ENCODE measurements around the gene LST1.
"Not testable (repeated sequence)": the region's sequence is repeated elsewhere in the genome, so short reads cannot be mapped to it uniquely, and the experiment has no call there.

Gene LST1

DNA sequence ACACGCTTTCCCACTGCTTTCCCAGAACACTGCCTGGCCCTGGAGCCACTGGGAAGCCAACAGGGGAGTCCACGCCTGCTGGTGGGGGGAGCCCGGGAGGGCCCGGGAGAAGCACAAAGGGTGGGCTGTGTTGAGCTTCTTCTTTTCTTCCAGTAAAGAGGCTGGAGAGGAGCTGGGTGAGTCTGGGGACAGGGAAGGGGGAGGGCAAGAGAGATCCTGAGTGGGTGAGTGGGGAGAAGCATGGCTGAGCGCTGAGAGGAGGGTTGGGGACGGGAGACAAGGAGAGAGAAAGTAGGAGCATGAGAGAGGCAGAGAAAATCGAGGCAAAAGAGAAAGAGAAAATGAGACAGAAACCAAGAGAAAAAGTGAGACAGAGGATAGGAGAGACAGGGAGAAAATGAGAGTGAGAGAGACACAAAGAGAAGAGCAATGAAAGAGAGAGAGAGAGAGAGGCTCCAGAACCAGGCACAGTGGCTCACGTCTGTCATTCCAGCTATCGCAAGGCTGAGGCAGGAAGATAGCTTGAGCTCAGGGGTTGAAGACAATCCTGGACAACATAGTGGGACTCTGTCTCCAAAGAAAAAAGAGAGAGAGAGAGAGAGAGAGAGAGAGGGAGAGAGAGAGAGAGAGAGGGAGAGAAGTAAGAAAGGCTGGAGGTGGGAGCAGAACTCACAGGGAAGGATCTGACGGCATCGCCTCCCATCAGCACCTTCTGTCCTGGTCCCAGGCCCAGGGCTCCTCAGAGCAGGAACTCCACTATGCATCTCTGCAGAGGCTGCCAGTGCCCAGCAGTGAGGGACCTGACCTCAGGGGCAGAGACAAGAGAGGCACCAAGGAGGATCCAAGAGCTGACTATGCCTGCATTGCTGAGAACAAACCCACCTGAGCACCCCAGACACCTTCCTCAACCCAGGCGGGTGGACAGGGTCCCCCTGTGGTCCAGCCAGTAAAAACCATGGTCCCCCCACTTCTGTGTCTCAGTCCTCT is 2.0 kb downstream of the LST1 start:
- H3K27me3 Mint-ChIP-seq, result no peaks in the 10 kb centered on the region
- no peak for ATAC-seq
- H3K4me3 Mint-ChIP-seq, result peak overlapping the region; percentile 82 to 88
- H3K27ac Mint-ChIP-seq, result peak overlapping the region; percentile 79 to 93
- H3K4me1 Mint-ChIP-seq, result peaks cover 66% of the 10 kb centered on the region
- no peak for DNase-seq
- H3K9me3 Mint-ChIP-seq, result no peaks in the 10 kb centered on the region

DNA sequence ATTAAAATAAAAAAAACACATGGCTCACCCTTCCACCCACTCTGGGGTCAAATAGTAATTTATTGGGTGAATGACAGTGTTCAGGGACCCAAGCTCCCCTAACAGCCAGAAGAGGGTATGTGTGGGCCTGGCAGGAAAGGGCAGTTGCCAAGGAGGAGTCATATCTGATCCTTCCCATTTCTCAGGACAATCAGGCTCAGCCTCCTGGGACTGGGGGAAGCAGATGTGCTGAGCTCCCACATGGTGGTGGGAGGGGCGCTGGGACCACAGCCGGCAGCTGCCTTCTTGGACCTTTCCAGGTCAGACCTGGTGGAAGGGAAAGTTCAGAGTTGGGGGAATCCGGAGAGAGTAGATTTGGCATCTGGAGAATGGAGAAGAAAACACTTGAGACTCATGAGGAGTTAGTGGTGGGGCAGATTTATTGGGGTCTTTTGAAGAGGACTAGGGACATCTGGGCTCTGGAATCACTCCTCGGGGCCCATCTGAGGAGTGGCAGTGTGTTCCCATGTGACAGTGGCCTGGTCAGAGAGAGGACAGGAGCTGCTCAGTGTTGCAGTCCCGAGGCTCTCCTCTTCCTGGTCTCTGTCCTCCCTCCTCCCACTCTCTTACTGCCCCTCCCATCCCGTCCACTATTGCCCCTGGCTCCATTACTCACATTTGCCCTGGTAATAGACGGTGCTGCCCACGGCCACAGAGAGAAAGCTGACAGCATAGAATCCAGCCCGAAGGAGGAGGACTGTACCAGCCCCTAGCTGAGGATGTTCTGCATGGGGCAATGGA is 3.0 kb downstream of the LST1 start:
- ATAC-seq (no peak), DNase-seq (no peak)
- H3K4me1 Mint-ChIP-seq, result peaks cover 72% of the 10 kb centered on the region
- peak overlapping the region in 1 of 2 donors; percentile 46 for H3K27ac Mint-ChIP-seq
- H3K27me3 Mint-ChIP-seq, result no peaks in the 10 kb centered on the region
- peak overlapping the region in 1 of 2 donors; percentile 56 for H3K4me3 Mint-ChIP-seq
- no peaks in the 10 kb centered on the region for H3K9me3 Mint-ChIP-seq

DNA sequence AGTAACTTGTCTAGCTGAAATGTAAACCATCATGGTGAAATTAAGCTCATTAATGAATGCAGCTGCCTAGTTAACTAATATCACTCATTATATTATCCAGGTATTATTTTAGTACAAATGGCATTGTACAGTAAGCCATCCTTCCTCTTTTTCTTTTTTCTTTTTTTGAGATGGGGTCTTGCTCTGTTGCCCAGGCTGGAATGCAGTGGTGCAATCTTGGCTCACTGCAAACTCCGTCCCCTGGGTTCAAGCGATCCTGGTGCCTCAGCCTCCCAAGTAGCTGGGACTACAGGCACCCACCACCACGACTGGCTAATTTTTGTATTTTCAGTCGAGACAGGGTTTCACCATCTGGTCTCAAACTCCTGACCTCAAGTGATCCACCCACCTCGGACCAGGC is 4.6 kb downstream of the LST1 start:
- H3K9me3 Mint-ChIP-seq, H3K4me3 Mint-ChIP-seq, ATAC-seq, H3K27me3 Mint-ChIP-seq, DNase-seq, H3K27ac Mint-ChIP-seq: not testable (repeated sequence)
- H3K4me1 Mint-ChIP-seq, result peaks cover 74% of the 10 kb centered on the region

DNA sequence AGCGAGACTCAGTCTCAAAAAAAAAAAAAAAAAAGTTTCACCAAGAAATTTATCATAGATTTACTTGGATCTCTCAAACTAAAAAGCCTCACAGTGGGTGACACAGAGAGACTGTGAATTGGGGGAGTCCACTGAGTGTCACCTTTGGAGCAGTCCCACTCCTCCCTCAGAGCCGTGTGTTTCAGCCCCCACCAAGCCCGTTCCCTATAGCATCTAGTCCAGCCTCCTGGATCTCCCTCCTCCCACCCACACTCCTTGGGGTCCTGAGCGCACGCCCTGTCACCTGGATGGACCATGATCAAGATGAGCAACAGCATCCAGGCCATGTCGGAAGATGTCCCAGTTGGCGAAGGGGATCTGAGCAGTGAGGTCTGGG is 6.3 kb downstream of the LST1 start:
- no peaks in the 10 kb centered on the region for H3K9me3 Mint-ChIP-seq
- DNase-seq, result no peak
- peak; percentile 2 for ATAC-seq
- H3K4me3 Mint-ChIP-seq, result peak overlapping the region; percentile 76 to 78
- peak overlapping the region; percentile 83 to 85 for H3K27ac Mint-ChIP-seq
- no peaks in the 10 kb centered on the region for H3K27me3 Mint-ChIP-seq
- H3K4me1 Mint-ChIP-seq, result peaks cover 69% of the 10 kb centered on the region

DNA sequence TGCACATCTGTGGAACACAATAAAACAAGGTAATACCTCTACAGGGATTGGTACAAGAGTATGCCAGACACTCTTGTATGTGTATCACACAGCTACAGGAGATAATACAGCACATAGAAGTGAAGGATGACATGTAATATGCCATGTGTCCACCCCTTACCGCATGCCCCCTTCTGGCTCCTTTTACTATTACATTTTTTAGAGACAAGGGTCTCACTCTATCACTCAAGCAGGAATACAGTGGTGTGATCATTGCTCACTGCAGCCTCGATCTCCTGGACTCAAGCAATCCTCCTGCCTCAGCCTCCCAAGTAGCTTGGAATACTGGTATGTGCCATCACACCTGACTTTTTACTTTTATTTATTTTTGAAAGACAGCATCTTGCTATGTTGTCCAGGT is 10.9 kb downstream of the LST1 start:
- DNase-seq (peak in 1 of 2 donors; percentile 43), ATAC-seq (peak; percentile 80)
- no peaks in the 10 kb centered on the region for H3K27me3 Mint-ChIP-seq
- peaks cover 56% of the 10 kb centered on the region for H3K4me1 Mint-ChIP-seq
- H3K4me3 Mint-ChIP-seq, result no peak overlapping the region
- no peaks in the 10 kb centered on the region for H3K9me3 Mint-ChIP-seq
- no peak overlapping the region for H3K27ac Mint-ChIP-seq

DNA sequence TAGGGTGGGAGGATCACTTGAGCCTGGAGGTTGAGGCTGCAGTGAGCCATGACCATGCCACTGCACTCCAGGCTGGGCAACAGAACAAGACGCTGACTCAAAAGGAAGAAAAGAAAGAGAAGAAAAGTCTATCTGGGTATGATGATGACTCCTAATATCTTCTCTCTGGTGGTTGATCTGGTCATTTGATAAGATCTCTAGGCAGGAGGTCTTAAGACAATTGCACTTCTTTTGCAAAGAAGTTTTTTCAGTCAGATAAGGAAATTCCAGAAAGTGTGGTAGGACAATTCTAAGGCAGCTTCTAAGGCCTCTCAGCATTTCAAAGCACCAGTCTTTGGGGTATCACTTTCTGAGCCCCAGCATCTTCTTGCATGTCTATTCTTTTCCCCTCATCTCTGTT is 21.2 kb downstream of the LST1 start:
- ATAC-seq (no peak), DNase-seq (no peak)
- no peaks in the 10 kb centered on the region for H3K9me3 Mint-ChIP-seq
- H3K4me3 Mint-ChIP-seq, result no peak overlapping the region
- H3K27me3 Mint-ChIP-seq, result no peaks in the 10 kb centered on the region
- H3K4me1 Mint-ChIP-seq, result no peaks in the 10 kb centered on the region
- no peak overlapping the region for H3K27ac Mint-ChIP-seq

DNA sequence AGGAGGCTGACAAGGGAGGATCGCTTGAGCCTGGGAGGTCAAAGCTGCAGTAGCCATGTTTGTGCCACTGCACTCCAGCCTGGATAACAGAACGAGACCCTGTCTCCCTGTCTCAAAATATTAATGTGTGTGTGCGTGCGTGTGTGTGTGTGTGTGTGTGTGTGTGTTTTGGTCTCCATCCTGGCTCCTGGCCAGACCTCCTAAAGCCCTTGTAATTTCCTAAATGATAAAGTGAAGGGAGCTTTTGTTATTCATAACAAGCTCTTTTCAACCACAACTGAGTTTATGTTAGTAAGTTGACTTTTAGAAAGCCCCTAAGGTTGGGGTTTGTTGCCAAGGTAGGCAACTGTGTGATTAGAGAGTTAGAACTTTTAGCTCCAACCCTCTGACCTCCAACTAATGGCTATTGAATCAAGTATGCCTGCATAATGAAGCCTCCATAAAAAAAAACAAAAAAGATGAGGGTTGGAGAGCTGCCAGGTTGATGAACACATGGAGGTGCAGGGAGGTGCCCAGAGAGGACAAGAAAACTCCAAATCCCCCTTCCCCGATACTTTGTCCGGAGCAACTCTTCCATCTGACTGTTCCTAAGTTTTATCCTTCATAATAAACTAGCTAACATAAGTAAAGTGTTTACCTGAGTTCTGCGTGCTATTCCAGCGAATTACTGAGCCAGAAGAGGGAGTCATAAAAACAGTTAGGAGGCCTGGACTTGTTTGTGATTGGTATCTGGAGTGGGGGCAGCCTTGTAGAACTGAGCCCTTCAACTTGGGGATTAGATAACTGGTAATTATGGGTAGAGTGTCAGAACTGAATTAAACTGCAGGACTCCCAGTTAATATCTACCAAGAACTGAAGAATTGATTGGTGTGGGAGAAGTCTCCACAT is 23.7 kb downstream of the LST1 start:
- Mint-ChIP-seq H3K27ac (no peak overlapping the region), H3K27me3 (no peaks in the 10 kb centered on the region), H3K4me3 (no peak overlapping the region), H3K4me1 (peaks cover 9% of the 10 kb centered on the region), H3K9me3 (no peaks in the 10 kb centered on the region)
- DNase-seq (no peak), ATAC-seq (no peak)

DNA sequence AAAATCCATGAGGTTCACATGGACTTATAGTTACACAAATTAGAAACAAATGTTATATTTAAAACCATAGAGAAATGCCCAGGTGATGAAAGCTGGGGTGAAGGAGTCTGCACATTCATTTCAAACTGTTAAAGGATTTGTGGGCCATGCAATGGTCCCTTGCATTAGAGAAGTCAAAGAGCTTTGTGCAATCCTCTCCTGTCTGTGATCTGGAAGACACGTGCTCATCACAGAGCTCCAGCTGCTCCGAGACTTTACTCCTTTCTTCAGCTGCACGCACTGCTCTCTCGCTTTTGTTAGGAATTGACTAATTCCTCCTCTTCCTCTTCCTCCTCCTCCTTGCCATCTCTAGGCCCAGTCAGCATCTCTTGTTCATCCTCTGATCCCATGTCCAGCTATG is 24.9 kb downstream of the LST1 start:
- no peak overlapping the region for H3K27ac Mint-ChIP-seq

DNA sequence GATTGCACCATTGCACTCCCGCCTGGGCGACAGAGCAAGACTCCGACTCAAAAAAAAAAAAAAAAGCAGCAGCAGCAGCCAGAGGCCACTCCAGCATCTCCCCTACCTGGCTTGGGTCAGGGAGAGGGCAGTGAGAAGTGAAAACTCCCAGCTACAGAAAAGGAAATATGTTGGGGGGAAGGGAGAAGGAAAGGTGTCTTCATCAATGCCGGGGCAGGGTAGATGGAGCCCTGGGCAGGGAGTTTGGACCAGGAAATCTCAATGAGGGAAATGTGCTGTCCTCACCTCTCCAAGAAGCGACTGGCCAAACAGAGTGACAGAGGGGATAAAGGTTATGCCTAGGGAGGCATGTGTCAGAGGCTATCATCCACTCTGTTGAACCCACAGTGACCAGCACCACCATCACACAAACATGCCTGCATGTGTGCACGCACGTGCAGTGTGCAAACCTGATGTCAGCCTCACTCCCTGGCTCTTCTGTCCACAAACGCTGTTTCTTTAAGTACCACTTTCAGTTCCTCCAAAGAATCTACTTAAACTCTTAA is 28.1 kb downstream of the LST1 start:
- DNase-seq, result no peak
- Mint-ChIP-seq H3K27ac (no peak overlapping the region), H3K27me3 (no peaks in the 10 kb centered on the region), H3K4me1 (peaks cover 52% of the 10 kb centered on the region), H3K4me3 (no peak overlapping the region), H3K9me3 (no peaks in the 10 kb centered on the region)
- ATAC-seq, result no peak

More for the DNA sequence above, 24.9 kb downstream of the LST1 start:
- DNase-seq (no peak), ATAC-seq (no peak)
- H3K27me3 Mint-ChIP-seq, result no peaks in the 10 kb centered on the region
- H3K9me3 Mint-ChIP-seq, result no peaks in the 10 kb centered on the region
- peaks cover 21% of the 10 kb centered on the region for H3K4me1 Mint-ChIP-seq
- no peak overlapping the region for H3K4me3 Mint-ChIP-seq

DNA sequence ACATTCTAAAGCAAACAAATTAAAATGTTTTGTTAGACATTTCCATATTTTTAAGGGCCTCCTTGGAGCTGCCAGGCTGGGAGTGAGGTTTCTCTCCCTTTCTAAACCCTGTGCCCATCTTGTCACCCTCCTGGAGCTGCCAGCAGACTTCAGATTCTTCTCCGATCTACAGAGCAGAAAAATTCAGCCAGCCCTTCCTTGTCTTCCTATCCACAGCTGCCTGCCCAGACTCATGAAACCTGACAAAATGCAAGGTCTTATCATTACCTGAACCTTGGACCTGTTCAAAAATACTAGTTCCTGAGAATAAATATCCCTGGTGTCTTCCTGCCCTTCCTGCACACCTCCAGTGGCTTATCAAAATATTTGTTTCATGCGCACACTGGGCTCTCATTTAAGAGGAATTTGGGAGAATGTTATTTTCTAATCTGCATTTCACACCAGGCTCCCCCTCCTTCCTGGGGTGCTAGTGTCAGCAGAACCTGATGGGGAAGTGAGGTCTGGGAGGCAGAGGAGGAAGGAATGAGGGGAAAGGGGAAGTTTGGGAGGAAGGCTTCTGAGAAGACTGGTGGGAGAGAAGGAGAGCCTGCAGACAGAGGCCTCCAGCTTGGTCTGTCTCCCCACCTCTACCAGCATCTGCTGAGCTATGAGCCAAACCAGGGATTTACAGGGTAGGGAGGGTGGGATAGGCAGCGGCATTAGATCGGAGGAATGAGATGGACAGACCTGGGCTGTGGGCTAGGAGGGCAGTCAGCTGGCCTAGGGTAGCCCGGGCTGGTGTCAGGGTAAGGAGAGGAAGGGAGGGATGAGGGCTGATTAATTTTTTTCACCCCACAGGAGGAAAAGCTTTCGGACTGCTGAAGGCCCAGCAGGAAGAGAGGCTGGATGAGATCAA is 28.9 kb downstream of the LST1 start, which contains the start of gene AIF1:
Gene AIF1 (plus strand): TSS at position 551 of the 895 bp plus-strand sequence. CDS start 96 bp downstream, at position 647.
- DNase-seq (no peak), ATAC-seq (no peak)
- H3K27me3 Mint-ChIP-seq, result no peaks in the 10 kb centered on the region

DNA sequence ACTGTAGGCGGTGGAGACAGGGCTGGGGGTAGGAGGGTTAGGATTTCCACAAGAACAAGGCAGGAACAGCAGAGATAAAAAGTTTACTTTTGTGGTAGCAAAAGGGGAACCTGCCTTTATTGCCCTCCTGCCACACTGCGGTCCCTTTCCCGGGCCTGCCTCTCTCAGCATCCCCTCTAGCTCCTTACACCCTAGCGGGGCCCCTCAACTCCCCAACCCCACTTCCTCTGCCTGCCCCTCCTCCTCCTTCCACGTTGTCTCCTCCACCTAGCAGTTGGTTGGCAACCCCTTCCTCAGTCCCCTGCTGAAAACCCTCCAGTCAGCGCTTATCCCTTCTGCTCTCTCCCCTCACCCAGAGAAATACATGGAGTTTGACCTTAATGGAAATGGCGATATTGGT is 29.7 kb downstream of the LST1 start:
- no peaks in the 10 kb centered on the region for H3K27me3 Mint-ChIP-seq
- DNase-seq (peak; percentile 28 to 57), ATAC-seq (no peak)
- peaks cover 52% of the 10 kb centered on the region for H3K4me1 Mint-ChIP-seq
- peak overlapping the region; percentile 89 to 96 for H3K4me3 Mint-ChIP-seq
- no peaks in the 10 kb centered on the region for H3K9me3 Mint-ChIP-seq
- peak overlapping the region; percentile 93 to 98 for H3K27ac Mint-ChIP-seq

More for the DNA sequence above, 28.9 kb downstream of the LST1 start, which contains the start of gene AIF1:
- peak within 1 kb of the TSS; percentile 89 to 96 for H3K4me3 Mint-ChIP-seq
- no peaks in the 10 kb centered on the region for H3K9me3 Mint-ChIP-seq
- H3K4me1 Mint-ChIP-seq, result peaks cover 52% of the 10 kb centered on the region
- peak within 1 kb of the TSS; percentile 93 to 98 for H3K27ac Mint-ChIP-seq

DNA sequence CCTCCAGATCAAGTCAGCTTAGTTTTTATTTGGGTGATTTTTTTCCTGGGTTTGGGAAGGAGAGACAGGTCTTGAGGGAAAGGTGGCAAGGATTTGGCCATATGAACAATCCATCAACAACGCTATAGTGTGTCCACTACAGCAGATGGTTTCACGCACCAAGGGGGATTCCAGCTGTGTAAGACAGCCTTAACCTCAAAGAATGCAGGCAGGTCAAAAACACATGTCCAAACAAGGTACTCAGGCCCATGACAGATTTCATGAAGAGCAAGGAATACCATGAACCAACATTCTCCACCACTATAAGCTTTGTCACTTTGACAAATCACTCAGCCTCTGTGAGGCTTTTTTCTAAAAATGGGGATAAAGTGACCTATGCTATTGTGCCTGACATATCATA is 30.9 kb downstream of the LST1 start:
- peak overlapping the region; percentile 89 to 96 for H3K4me3 Mint-ChIP-seq
- H3K9me3 Mint-ChIP-seq, result no peaks in the 10 kb centered on the region
- H3K27me3 Mint-ChIP-seq, result no peaks in the 10 kb centered on the region
- ATAC-seq, result no peak
- H3K27ac Mint-ChIP-seq, result peak overlapping the region; percentile 93 to 98
- no peak for DNase-seq
- peaks cover 57% of the 10 kb centered on the region for H3K4me1 Mint-ChIP-seq

DNA sequence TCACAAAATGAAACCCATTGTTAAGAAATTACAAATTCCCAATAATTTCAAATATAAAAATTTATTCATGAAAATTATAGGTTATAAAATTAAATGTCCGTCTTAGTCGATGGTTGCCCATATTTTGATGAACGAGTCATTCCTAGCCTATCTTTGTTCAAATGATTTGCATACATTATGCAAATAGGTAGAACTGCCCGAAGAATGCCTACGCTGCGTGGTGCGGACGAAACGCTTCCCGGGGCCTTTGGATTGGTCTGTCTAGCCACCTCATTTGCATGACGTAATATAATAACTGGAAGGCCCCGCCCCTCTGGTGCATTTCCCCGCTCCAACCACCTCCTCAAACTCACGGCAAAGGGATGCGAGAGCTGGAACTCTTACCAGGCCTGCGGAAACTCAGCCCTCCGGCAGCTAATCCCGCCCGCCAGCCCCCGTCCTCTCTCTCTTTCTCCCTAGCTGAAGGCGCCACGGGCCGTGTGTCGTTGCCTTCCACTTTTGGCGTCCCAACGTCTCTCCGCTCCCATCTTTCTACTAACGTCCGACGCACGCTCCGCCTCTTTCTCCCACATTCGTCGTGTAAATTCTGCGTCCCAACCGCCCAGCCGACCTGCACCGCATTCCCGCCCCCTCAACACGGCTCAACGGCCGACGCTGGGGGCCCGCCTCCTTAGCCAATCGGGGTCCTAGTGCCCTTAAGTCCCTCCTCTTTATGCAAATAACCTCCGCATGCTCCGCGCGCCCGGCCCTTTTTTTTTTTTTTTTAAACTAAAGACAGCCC is 33.9 kb downstream of the LST1 start:
- H3K9me3 Mint-ChIP-seq, result no peaks in the 10 kb centered on the region
- DNase-seq, result peak; percentile 97 to 99
- H3K4me3 Mint-ChIP-seq, result peak overlapping the region; percentile 78 to 97
- peak overlapping the region; percentile 96 for H3K27ac Mint-ChIP-seq
- H3K27me3 Mint-ChIP-seq, result no peaks in the 10 kb centered on the region
- H3K4me1 Mint-ChIP-seq, result peaks cover 65% of the 10 kb centered on the region
- ATAC-seq, result peak; percentile 87

Data from stimulated activated naive CD8-positive, alpha-beta T cell treated with anti-CD3 and anti-CD28 coated beads, Interleukin-15, amount 100 ng/mL, for 72 hours (primary cell).